Measurements from ENCODE around the gene FOXN3.

DNA sequence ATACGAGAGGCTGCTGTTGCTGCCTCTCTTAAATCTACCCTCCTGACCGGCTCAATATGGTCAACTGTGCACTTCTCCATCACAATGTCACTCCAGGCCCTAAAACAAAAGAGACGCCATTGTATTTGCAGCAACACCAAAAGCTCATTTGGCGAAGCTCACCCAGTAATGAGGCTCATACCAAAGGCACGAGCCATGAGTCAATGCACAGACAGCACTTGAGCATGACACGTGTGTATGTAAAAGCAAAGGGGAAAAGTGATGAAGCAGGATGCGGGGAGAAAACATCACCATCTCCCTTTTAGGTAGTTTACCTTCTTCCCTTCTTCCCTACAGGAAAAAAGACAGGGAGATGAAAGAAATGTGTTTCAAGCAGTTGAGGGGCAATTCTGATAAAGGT, 150.3 kb downstream of the FOXN3 start:
- TF ChIP-seq NFIC (IDR thresholded peaks at IDR 0.05; ENCODE audit: low read depth, low read length) (no peak), MXI1 (IDR thresholded peaks at IDR 0.05; ENCODE audit: low read depth, low read length) (no peak), ZNF217 (IDR thresholded peaks at IDR 0.05) (no peak), HCFC1 (IDR thresholded peaks at IDR 0.05; ENCODE audit: low read length) (no peak), SIN3A (IDR thresholded peaks at IDR 0.05; ENCODE audit: low read depth, low read length) (no peak), POLR2AphosphoS5 (IDR thresholded peaks at IDR 0.05; ENCODE audit: low read length) (no peak), SMARCA5 (IDR thresholded peaks at IDR 0.05) (no peak), FOS (IDR thresholded peaks at IDR 0.05; ENCODE audit: borderline replicate concordance, extremely low read depth, insufficient read length) (no peak)
- TF ChIP-seq, protein P1, sequence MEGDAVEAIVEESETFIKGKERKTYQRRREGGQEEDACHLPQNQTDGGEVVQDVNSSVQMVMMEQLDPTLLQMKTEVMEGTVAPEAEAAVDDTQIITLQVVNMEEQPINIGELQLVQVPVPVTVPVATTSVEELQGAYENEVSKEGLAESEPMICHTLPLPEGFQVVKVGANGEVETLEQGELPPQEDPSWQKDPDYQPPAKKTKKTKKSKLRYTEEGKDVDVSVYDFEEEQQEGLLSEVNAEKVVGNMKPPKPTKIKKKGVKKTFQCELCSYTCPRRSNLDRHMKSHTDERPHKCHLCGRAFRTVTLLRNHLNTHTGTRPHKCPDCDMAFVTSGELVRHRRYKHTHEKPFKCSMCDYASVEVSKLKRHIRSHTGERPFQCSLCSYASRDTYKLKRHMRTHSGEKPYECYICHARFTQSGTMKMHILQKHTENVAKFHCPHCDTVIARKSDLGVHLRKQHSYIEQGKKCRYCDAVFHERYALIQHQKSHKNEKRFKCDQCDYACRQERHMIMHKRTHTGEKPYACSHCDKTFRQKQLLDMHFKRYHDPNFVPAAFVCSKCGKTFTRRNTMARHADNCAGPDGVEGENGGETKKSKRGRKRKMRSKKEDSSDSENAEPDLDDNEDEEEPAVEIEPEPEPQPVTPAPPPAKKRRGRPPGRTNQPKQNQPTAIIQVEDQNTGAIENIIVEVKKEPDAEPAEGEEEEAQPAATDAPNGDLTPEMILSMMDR (IDR thresholded peaks at IDR 0.05 in 2 of 3, conservative IDR thresholded peaks at IDR 0.05 in 1 of 3; ENCODE audit: control insufficient read depth in 2 of 3, extremely low read depth in 1 of 3, insufficient read depth in 1 of 3, low read depth in 3 of 3, low read length in 3 of 3), result no peak
- TF ChIP-seq, protein P2, sequence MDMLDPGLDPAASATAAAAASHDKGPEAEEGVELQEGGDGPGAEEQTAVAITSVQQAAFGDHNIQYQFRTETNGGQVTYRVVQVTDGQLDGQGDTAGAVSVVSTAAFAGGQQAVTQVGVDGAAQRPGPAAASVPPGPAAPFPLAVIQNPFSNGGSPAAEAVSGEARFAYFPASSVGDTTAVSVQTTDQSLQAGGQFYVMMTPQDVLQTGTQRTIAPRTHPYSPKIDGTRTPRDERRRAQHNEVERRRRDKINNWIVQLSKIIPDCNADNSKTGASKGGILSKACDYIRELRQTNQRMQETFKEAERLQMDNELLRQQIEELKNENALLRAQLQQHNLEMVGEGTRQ (IDR thresholded peaks at IDR 0.05; ENCODE audit: borderline replicate concordance, low read depth, low read length), result no peak
